Endothelial cell of umbilical vein (primary cell): ENCODE measurements around the gene SERPINB10.

Source experiments
- CTCF ChIP-seq, 2 donors: IDR thresholded peaks; 1 replicate in 1 of 2; 2 replicates in 1 of 2; pipeline ENCODE4 v1.5.1; 2011; ENCODE audit warnings: low read length in 2 of 2, mild to moderate bottlenecking in 2 of 2, moderate library complexity in 2 of 2, control low read depth in 1 of 2, inconsistent platforms in 1 of 2, low read depth in 1 of 2; ENCODE audit not compliant: insufficient read depth in 1 of 2; ENCODE audit errors: extremely low read depth in 1 of 2
- EZH2 ChIP-seq: IDR thresholded peaks from 2 replicates; pipeline ENCODE4 v1.6.1; 2012; ENCODE audit warnings: borderline replicate concordance, low read depth, mild to moderate bottlenecking, moderate library complexity, low read length, inconsistent platforms; ENCODE audit not compliant: severe bottlenecking
- FOS ChIP-seq: IDR thresholded peaks from 2 replicates; pipeline ENCODE4 v1.6.1; 2011; ENCODE audit warnings: mild to moderate bottlenecking, low read length, moderate library complexity, borderline replicate concordance; ENCODE audit not compliant: insufficient read depth
- MYC ChIP-seq: IDR thresholded peaks from one replicate; pipeline ENCODE4 v1.6.1; 2011; ENCODE audit warnings: mild to moderate bottlenecking, low read depth, low read length
- POLR2A ChIP-seq: IDR thresholded peaks from 2 replicates; pipeline ENCODE4 v1.6.1; 2012; ENCODE audit warnings: low read depth, mild to moderate bottlenecking, control low read depth, low read length
- POLR2AphosphoS5 ChIP-seq: IDR thresholded peaks from 2 replicates; pipeline ENCODE4 v1.6.1; 2012; ENCODE audit warnings: low read depth, mild to moderate bottlenecking, control low read depth, low read length, moderate library complexity; ENCODE audit not compliant: insufficient read depth
- TF ChIP-seq, protein P1 (sequence below): IDR thresholded peaks from 2 replicates; pipeline ENCODE4 v1.6.1; 2011; ENCODE audit not compliant: insufficient read depth, insufficient read length

- no peak for TF ChIP-seq CTCF (IDR thresholded peaks at IDR 0.05; ENCODE audit: extremely low read depth in 1 of 2, insufficient read depth in 1 of 2, low read depth in 1 of 2, low read length in 2 of 2)
- TF ChIP-seq, protein P1, sequence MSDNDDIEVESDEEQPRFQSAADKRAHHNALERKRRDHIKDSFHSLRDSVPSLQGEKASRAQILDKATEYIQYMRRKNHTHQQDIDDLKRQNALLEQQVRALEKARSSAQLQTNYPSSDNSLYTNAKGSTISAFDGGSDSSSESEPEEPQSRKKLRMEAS = no peak
- no peak for TF ChIP-seq MYC
- TF ChIP-seq POLR2A = no peak
- no peak for TF ChIP-seq EZH2
- no peak for TF ChIP-seq POLR2AphosphoS5
- no peak for TF ChIP-seq FOS
These were observed 63.0 kb downstream of the SERPINB10 start for GRCh38 chr18:63970809-63971205.
